ENCODE measurements around the gene SRP68.

SRP68 gene

DNA sequence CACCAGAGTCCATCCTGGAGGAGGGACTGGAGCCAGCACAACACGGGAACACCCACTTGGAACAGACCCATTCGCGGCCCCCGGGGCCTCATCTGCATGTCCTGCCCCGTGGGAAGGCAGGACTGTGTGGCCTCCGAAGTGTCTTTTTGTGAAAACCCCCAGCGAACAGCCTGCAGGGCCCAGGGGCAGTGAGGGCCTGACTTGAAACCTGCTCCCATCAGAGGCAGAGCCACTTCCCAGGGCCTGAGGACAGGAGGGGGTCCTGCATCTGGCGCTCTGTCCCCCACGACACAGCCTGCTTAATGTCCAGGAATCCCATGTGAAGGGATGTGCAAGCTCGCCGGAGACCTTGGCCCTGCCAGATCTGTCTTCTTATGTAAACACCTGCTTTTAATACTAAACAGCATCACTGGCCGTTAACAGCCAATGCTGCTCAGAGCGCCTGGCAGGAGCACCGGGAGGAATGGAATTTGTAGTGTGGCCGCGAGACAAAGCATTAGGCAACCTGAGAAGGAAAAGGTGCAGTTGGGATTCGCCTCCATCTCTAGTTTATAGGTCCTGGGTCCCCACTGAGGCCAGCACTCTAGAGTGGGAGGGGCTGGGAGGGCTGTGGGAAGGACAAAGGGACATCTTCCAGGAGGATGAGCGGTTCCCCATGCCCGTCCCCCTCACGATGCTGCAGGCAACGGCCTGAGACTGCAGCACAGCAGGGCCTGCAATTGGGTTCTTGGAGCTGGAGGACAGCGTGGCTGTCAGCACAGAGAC is 35.6 kb downstream of the SRP68 start:
- Histone ChIP-seq H3K4me1 (ENCODE audit: insufficient read depth, low read length, poor library complexity, severe bottlenecking) (peaks cover 18% of the 10 kb centered on the region), H3K9me3 (ENCODE audit: insufficient read depth, low read depth, low read length) (no peaks in the 10 kb centered on the region), H3K4me3 (ENCODE audit: low read length, poor library complexity, severe bottlenecking) (no peak overlapping the region), H3K36me3 (ENCODE audit: insufficient read depth, low read length) (peaks cover 38% of the 10 kb centered on the region; the same call in 1 of the 2 replicates), H4K20me1 (ENCODE audit: insufficient read depth, low read length, poor library complexity, severe bottlenecking) (no peaks in the 10 kb centered on the region), H3F3A (ENCODE audit: low read depth) (no peaks in the 10 kb centered on the region), H2AFZ (ENCODE audit: low read length) (no peak overlapping the region), H3K9me2 (replicated peaks; ENCODE audit: low read depth, low read length) (no peaks in the 10 kb centered on the region), H3K27me3 (ENCODE audit: insufficient read depth, low read length, poor library complexity, severe bottlenecking) (no peaks in the 10 kb centered on the region), H3K9ac (ENCODE audit: low read depth, low read length, poor library complexity, severe bottlenecking) (no peak overlapping the region), H3K79me2 (ENCODE audit: insufficient read depth, low read length) (no peaks in the 10 kb centered on the region), H3K4me2 (ENCODE audit: low read depth, low read length, poor library complexity, severe bottlenecking) (no peak overlapping the region)
- no peak for TF ChIP-seq EZH2phosphoT487 (IDR thresholded peaks at IDR 0.05; ENCODE audit: borderline replicate concordance)
- TF ChIP-seq, protein P1, sequence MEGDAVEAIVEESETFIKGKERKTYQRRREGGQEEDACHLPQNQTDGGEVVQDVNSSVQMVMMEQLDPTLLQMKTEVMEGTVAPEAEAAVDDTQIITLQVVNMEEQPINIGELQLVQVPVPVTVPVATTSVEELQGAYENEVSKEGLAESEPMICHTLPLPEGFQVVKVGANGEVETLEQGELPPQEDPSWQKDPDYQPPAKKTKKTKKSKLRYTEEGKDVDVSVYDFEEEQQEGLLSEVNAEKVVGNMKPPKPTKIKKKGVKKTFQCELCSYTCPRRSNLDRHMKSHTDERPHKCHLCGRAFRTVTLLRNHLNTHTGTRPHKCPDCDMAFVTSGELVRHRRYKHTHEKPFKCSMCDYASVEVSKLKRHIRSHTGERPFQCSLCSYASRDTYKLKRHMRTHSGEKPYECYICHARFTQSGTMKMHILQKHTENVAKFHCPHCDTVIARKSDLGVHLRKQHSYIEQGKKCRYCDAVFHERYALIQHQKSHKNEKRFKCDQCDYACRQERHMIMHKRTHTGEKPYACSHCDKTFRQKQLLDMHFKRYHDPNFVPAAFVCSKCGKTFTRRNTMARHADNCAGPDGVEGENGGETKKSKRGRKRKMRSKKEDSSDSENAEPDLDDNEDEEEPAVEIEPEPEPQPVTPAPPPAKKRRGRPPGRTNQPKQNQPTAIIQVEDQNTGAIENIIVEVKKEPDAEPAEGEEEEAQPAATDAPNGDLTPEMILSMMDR (conservative IDR thresholded peaks at IDR 0.05; ENCODE audit: low read length), result no peak

DNA sequence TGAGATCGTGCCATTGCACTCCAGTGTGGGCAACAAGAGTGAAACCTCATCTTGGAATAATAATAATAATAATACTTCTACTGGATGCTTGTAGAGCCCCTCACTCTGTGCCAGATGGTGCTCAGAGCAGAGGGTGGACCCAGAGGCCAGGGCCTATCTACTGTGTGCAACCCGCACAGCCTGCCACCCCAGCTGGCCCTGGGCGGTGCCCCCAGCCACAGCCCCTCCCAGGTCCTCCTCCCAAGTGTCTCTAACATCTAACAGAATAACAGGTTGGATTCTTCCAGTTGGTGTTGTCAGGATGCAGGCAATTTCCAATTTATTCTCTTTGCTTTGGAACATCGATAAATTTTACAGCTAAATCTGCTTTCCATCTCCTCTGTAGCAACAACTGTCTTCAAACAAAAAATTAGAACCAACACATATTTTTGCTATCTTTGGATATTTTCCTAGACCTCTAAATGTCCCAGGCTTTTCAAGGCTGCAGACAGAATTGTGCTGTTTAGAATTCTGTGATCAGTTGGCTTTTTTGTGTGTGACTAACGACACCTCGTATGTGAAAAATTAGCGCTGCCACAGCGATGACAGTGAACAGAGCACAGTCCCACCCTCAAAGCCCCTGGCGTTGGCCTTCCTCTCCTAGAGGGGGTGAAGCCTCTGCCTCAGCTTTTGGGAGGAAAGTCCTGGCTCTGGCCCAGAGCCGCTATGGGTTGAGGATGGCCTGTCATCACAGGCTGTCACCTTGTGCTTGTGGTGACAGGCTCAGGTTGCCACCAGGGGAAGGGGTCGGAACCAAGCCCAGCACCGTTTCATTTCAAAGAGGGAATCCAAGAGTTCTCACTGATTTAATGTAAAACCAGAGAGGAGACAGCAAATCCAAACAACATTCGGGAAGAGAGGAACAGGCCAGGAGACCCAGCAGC is 37.6 kb downstream of the SRP68 start:
- Histone ChIP-seq H3K9me2 (replicated peaks; ENCODE audit: low read depth, low read length) (no peaks in the 10 kb centered on the region), H3K9ac (ENCODE audit: low read depth, low read length, poor library complexity, severe bottlenecking) (no peak overlapping the region), H3K4me1 (ENCODE audit: insufficient read depth, low read length, poor library complexity, severe bottlenecking) (peaks cover 28% of the 10 kb centered on the region), H3F3A (ENCODE audit: low read depth) (peaks cover 3% of the 10 kb centered on the region; the same call in 1 of the 2 replicates), H4K20me1 (ENCODE audit: insufficient read depth, low read length, poor library complexity, severe bottlenecking) (no peaks in the 10 kb centered on the region), H3K36me3 (ENCODE audit: insufficient read depth, low read length) (peaks cover 19% of the 10 kb centered on the region; the same call in 1 of the 2 replicates), H2AFZ (ENCODE audit: low read length) (no peak overlapping the region), H3K9me3 (ENCODE audit: insufficient read depth, low read depth, low read length) (no peaks in the 10 kb centered on the region), H3K79me2 (ENCODE audit: insufficient read depth, low read length) (no peaks in the 10 kb centered on the region), H3K4me2 (ENCODE audit: low read depth, low read length, poor library complexity, severe bottlenecking) (no peak overlapping the region), H3K27me3 (ENCODE audit: insufficient read depth, low read length, poor library complexity, severe bottlenecking) (no peaks in the 10 kb centered on the region), H3K4me3 (ENCODE audit: low read length, poor library complexity, severe bottlenecking) (no peak overlapping the region)
- no peak for TF ChIP-seq EZH2phosphoT487 (IDR thresholded peaks at IDR 0.05; ENCODE audit: borderline replicate concordance)
- TF ChIP-seq, protein P1 (conservative IDR thresholded peaks at IDR 0.05; ENCODE audit: low read length), result no peak

DNA sequence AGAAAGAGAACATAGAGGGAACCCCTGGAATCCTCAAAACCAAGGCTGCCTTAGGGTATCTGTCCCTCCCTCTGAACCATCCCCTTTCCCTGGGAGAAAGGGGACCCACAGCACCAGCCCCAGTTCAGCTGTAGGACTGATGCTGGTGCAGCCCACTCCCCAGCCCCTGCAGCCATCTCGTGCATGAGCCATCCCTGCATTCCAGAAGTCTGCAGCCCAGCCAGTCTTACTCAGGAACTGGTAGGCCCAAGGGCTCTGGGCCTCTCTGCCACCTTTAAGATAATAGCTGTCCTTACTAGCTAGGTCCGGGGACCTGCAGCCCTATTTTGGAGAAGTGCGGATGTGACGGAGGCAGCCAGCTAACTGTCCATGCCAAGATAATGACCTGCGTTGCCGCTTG is 39.2 kb downstream of the SRP68 start:
- Histone ChIP-seq H2AFZ (ENCODE audit: low read length) (no peak overlapping the region), H3K4me2 (ENCODE audit: low read depth, low read length, poor library complexity, severe bottlenecking) (no peak overlapping the region), H3K9ac (ENCODE audit: low read depth, low read length, poor library complexity, severe bottlenecking) (no peak overlapping the region), H3K79me2 (ENCODE audit: insufficient read depth, low read length) (no peaks in the 10 kb centered on the region), H3K4me3 (ENCODE audit: low read length, poor library complexity, severe bottlenecking) (no peak overlapping the region), H3K27me3 (ENCODE audit: insufficient read depth, low read length, poor library complexity, severe bottlenecking) (no peaks in the 10 kb centered on the region), H3F3A (ENCODE audit: low read depth) (peaks cover 5% of the 10 kb centered on the region; the same call in 1 of the 2 replicates), H3K9me3 (ENCODE audit: insufficient read depth, low read depth, low read length) (no peaks in the 10 kb centered on the region), H3K36me3 (ENCODE audit: insufficient read depth, low read length) (peaks cover 4% of the 10 kb centered on the region; the same call in 1 of the 2 replicates), H4K20me1 (ENCODE audit: insufficient read depth, low read length, poor library complexity, severe bottlenecking) (no peaks in the 10 kb centered on the region), H3K4me1 (ENCODE audit: insufficient read depth, low read length, poor library complexity, severe bottlenecking) (peaks cover 41% of the 10 kb centered on the region), H3K9me2 (replicated peaks; ENCODE audit: low read depth, low read length) (no peaks in the 10 kb centered on the region)
- TF ChIP-seq, protein P1 (conservative IDR thresholded peaks at IDR 0.05; ENCODE audit: low read length), result no peak
- no peak for TF ChIP-seq EZH2phosphoT487 (IDR thresholded peaks at IDR 0.05; ENCODE audit: borderline replicate concordance)
